ENCODE results near the gene PEF1. TPM values are rescaled to one million over a fixed set of nuclear protein-coding genes. Genes with fewer than 3 reads are reported as not detected.

PEF1 gene
- total and polyA plus RNA-seq, 7 donors = 52.9 to 87.4 (median 66.4) TPM

- intact Hi-C loops (cut with DNase I) = no loop called here
- H3K4me3 ChIP-seq = no peak overlapping the region
- peaks cover 0 to 39% (median 24%) of the 10 kb centered on the region in 4 donors for H3K4me1 ChIP-seq
- H3K9me3 ChIP-seq = no peaks in the 10 kb centered on the region
- no peaks in the 10 kb centered on the region for H3K27me3 ChIP-seq
- DNase-seq = no peak
- H3K27ac ChIP-seq = peak overlapping the region; percentile 59 to 84 (median 74)
- H3K36me3 ChIP-seq = peaks cover 0 to 58% (median 26%) of the 10 kb centered on the region in 4 donors
- TF ChIP-seq CTCF (IDR thresholded peaks at IDR 0.05) (no peak), POLR2AphosphoS5 (IDR thresholded peaks at IDR 0.05) (no peak), EP300 (IDR thresholded peaks at IDR 0.05) (no peak), POLR2A (IDR thresholded peaks at IDR 0.05) (no peak)
- 73 to 81% methylated on average over 8 of the region's 8 CpGs for WGBS, 2 donors
These were observed 42.9 kb upstream of the PEF1 start for GRCh38 chr1:31687601-31688000.

GRCh38 chr1:31685795-31686194, 41.1 kb upstream of the PEF1 start:
- DNase-seq = no peak
- 89 to 90% methylated on average over 8 of the region's 8 CpGs for WGBS, 2 donors
- intact Hi-C loops (cut with DNase I) = no loop called here
- Histone ChIP-seq H3K27ac (no peak overlapping the region), H3K36me3 (peaks cover 0 to 53% (median 24%) of the 10 kb centered on the region in 4 donors), H3K9me3 (no peaks in the 10 kb centered on the region), H3K4me3 (no peak overlapping the region), H3K4me1 (peaks cover 0 to 50% (median 31%) of the 10 kb centered on the region in 4 donors), H3K27me3 (no peaks in the 10 kb centered on the region)
- TF ChIP-seq POLR2AphosphoS5 (IDR thresholded peaks at IDR 0.05) (no peak), POLR2A (IDR thresholded peaks at IDR 0.05) (no peak), CTCF (IDR thresholded peaks at IDR 0.05) (no peak), EP300 (IDR thresholded peaks at IDR 0.05) (no peak)

- Histone ChIP-seq H3K4me1 (peaks cover 0 to 48% (median 29%) of the 10 kb centered on the region in 4 donors), H3K27ac (no peak overlapping the region), H3K36me3 (peaks cover 0 to 62% (median 28%) of the 10 kb centered on the region in 4 donors), H3K27me3 (no peaks in the 10 kb centered on the region), H3K4me3 (no peak overlapping the region), H3K9me3 (no peaks in the 10 kb centered on the region)
- intact Hi-C loops (cut with DNase I) = no loop called here
- 27 to 71% methylated on average over 11 of the region's 11 CpGs for WGBS, 2 donors
- TF ChIP-seq POLR2A (IDR thresholded peaks at IDR 0.05) = no peak
- TF ChIP-seq CTCF (IDR thresholded peaks at IDR 0.05) = peak in 2 of 4 experiments; percentile 21 to 22
- no peak for DNase-seq
These were observed 39.3 kb upstream of the PEF1 start for GRCh38 chr1:31683997-31684396.

- peaks cover 0 to 68% (median 29%) of the 10 kb centered on the region in 4 donors for H3K36me3 ChIP-seq
- H3K27me3 ChIP-seq = no peaks in the 10 kb centered on the region
- H3K9me3 ChIP-seq = no peaks in the 10 kb centered on the region
- intact Hi-C loops (cut with DNase I) = no loop called here
- H3K27ac ChIP-seq = peak overlapping the region in 2 of 4 donors; percentile 36 to 59
- no peak for DNase-seq
- peaks cover 0 to 31% (median 15%) of the 10 kb centered on the region in 4 donors for H3K4me1 ChIP-seq
- WGBS, 2 donors = 77 to 81% methylated on average over 9 of the region's 9 CpGs
- no peak overlapping the region for H3K4me3 ChIP-seq
- no peak for TF ChIP-seq POLR2AphosphoS5 (IDR thresholded peaks at IDR 0.05)
- no peak for TF ChIP-seq EP300 (IDR thresholded peaks at IDR 0.05)
- no peak for TF ChIP-seq CTCF (IDR thresholded peaks at IDR 0.05)
- TF ChIP-seq POLR2A (IDR thresholded peaks at IDR 0.05) = no peak
These were observed 36.7 kb upstream of the PEF1 start for GRCh38 chr1:31681415-31681814.

GRCh38 chr1:31679676-31680230, 35.1 kb upstream of the PEF1 start:
- no peak overlapping the region for H3K27ac ChIP-seq
- 81% methylated on average over 23 of the region's 23 CpGs for WGBS, 2 donors
- TF ChIP-seq CTCF (IDR thresholded peaks at IDR 0.05) (no peak), POLR2AphosphoS5 (IDR thresholded peaks at IDR 0.05) (no peak), POLR2A (IDR thresholded peaks at IDR 0.05) (no peak), EP300 (IDR thresholded peaks at IDR 0.05) (no peak)
- no peak for DNase-seq
- no peaks in the 10 kb centered on the region for H3K9me3 ChIP-seq
- H3K27me3 ChIP-seq = no peaks in the 10 kb centered on the region
- intact Hi-C loops (cut with DNase I) = no loop called here
- H3K36me3 ChIP-seq = peaks cover 0 to 54% (median 23%) of the 10 kb centered on the region in 4 donors
- peaks cover 0 to 42% (median 25%) of the 10 kb centered on the region in 4 donors for H3K4me1 ChIP-seq
- H3K4me3 ChIP-seq = no peak overlapping the region
